ENCODE data around the gene LARGE2.

- TF ChIP-seq POLR2AphosphoS5 (IDR thresholded peaks at IDR 0.05; ENCODE audit: borderline replicate concordance, low read depth, low read length), result no peak
- TF ChIP-seq EZH2 (IDR thresholded peaks at IDR 0.05), result no peak
Observed at GRCh38 chr11:45942381-45942780, 19.9 kb downstream of the LARGE2 start.
